IMR-90 (cell line): ENCODE data around the gene HOXA2. TPM values are rescaled to one million over a fixed set of nuclear protein-coding genes. Genes with fewer than 3 reads are reported as not detected.

Experiments used
- ATAC-seq: fragments of 200-7000 bp; cut with Tn5 transposase; 2 replicates; pipeline ENCODE4 v1.9.1; 2020; ENCODE audit warnings: low read depth, mild to moderate bottlenecking, moderate library complexity
- BruUV-seq: library from RNA; stranded (reverse); fragments of 400-500 nt; replicated peaks from 2 replicates; lab custom pipeline; 2021; lab: Mats Ljungman, UMichigan
- CTCF ChIA-PET: fragments of 300-600 bp; formaldehyde crosslinking; extraction: SDS; loops from one replicate; lab custom pipeline; 2021; ENCODE audit warnings: antibody characterized with exemption; lab: Yijun Ruan, JAX
- POLR2A ChIA-PET: fragments of 300-600 bp; sonication (Branson Sonifier 250); formaldehyde crosslinking; loops from one replicate; lab custom pipeline; 2022; ENCODE audit warnings: antibody characterized with exemption; ENCODE audit not compliant: unreplicated experiment; lab: Charles Lee
- DNase-seq: peaks from one replicate; pipeline ENCODE4 v3.0.0; 2013
- H2AFZ ChIP-seq: replicated peaks from 2 replicates; pipeline ENCODE3; 2013; ENCODE audit warnings: low read length, mild to moderate bottlenecking; ENCODE audit not compliant: poor library complexity
- H2AK5ac ChIP-seq: 2 replicates; pipeline ENCODE4 v1.6.1; 2013; ENCODE audit warnings: low read depth, low read length, inconsistent platforms
- H2AK9ac ChIP-seq: replicated peaks from 2 replicates; pipeline ENCODE3; 2013; ENCODE audit warnings: mild to moderate bottlenecking, low read depth, low read length, moderate library complexity; ENCODE audit not compliant: poor library complexity
- H2BK120ac ChIP-seq: 2 replicates; pipeline ENCODE4 v1.6.1; 2013; ENCODE audit warnings: low read depth, low read length, inconsistent platforms
- H2BK15ac ChIP-seq: 3 replicates; pipeline ENCODE4 v1.6.1; 2013; ENCODE audit warnings: low read depth, low read length, inconsistent platforms
- H2BK20ac ChIP-seq: 2 replicates; pipeline ENCODE4 v1.6.1; 2013; ENCODE audit warnings: low read depth, mild to moderate bottlenecking, inconsistent platforms, low read length, moderate library complexity
- H2BK5ac ChIP-seq: 2 replicates; pipeline ENCODE4 v1.6.1; 2013; ENCODE audit warnings: mild to moderate bottlenecking, low read depth, low read length, inconsistent platforms; ENCODE audit not compliant: poor library complexity, severe bottlenecking
- H3K14ac ChIP-seq: replicated peaks from 2 replicates; pipeline ENCODE4 v1.6.1; 2013; ENCODE audit warnings: low read depth, low read length, inconsistent platforms
- H3K18ac ChIP-seq: 2 replicates; pipeline ENCODE4 v1.6.1; 2013; ENCODE audit warnings: low read depth, low read length, control low read depth
- H3K23ac ChIP-seq: 2 replicates; pipeline ENCODE4 v1.6.1; 2013; ENCODE audit warnings: low read depth, low read length, inconsistent platforms
- H3K27ac ChIP-seq: 2 replicates; pipeline ENCODE4 v1.5.1; 2013; ENCODE audit warnings: mild to moderate bottlenecking, control low read depth, low read length; ENCODE audit not compliant: insufficient read depth
- H3K27me3 ChIP-seq: 2 replicates; pipeline ENCODE4 v1.6.1; 2013; ENCODE audit warnings: low read length; ENCODE audit not compliant: control insufficient read depth, insufficient read depth
- H3K36me3 ChIP-seq: 2 replicates; pipeline ENCODE4 v1.6.1; 2013; ENCODE audit warnings: low read length, mixed read lengths; ENCODE audit not compliant: control insufficient read depth, insufficient read depth
- H3K4ac ChIP-seq: 2 replicates; pipeline ENCODE4 v1.6.1; 2013; ENCODE audit warnings: low read depth, low read length, inconsistent platforms
- H3K4me1 ChIP-seq: 2 replicates; pipeline ENCODE4 v1.6.1; 2013; ENCODE audit warnings: low read length, mixed read lengths; ENCODE audit not compliant: control insufficient read depth, insufficient read depth
- H3K4me2 ChIP-seq: 2 replicates; pipeline ENCODE4 v1.6.1; 2013; ENCODE audit warnings: low read depth, mild to moderate bottlenecking, control low read depth, low read length, moderate library complexity
- H3K4me3 ChIP-seq: 2 replicates; pipeline ENCODE4 v1.5.1; 2013; ENCODE audit warnings: low read depth, mild to moderate bottlenecking, control low read depth, low read length, moderate library complexity; ENCODE audit not compliant: insufficient read depth
- H3K56ac ChIP-seq: 2 replicates; pipeline ENCODE4 v1.6.1; 2013; ENCODE audit warnings: low read length, inconsistent platforms; ENCODE audit not compliant: insufficient read depth; ENCODE audit errors: extremely low read depth
- H3K79me1 ChIP-seq, 2 experiments: 2 replicates each; pipeline ENCODE4 v1.6.1; 2013; ENCODE audit warnings: low read length in 2 of 2, inconsistent platforms in 1 of 2, low read depth in 1 of 2
- H3K9ac ChIP-seq: 2 replicates; pipeline ENCODE4 v1.6.1; 2013; ENCODE audit warnings: low read depth, low read length, control low read depth
- H3K9me1 ChIP-seq: 2 replicates; pipeline ENCODE4 v1.6.1; 2013; ENCODE audit warnings: low read length, inconsistent platforms; ENCODE audit not compliant: insufficient read depth
- H3K9me3 ChIP-seq: 2 replicates; pipeline ENCODE4 v1.6.1; 2013; ENCODE audit warnings: low read length; ENCODE audit not compliant: control insufficient read depth, insufficient read depth
- H4K20me1 ChIP-seq: 2 replicates; pipeline ENCODE4 v1.6.1; 2013; ENCODE audit warnings: low read length, inconsistent platforms; ENCODE audit not compliant: insufficient read depth
- H4K5ac ChIP-seq: 2 replicates; pipeline ENCODE4 v1.6.1; 2013; ENCODE audit warnings: mild to moderate bottlenecking, low read depth, low read length, control low read depth
- H4K8ac ChIP-seq, 2 experiments: 2 replicates each; pipeline ENCODE4 v1.6.1; 2013; ENCODE audit warnings: low read depth in 2 of 2, low read length in 2 of 2, control low read depth in 1 of 2, inconsistent platforms in 1 of 2
- H4K91ac ChIP-seq: 2 replicates; pipeline ENCODE4 v1.6.1; 2013; ENCODE audit warnings: low read depth, low read length, inconsistent platforms; ENCODE audit not compliant: insufficient read depth
- BHLHE40 ChIP-seq: fragments of 150-350 bp; IDR thresholded peaks from 2 replicates; pipeline ENCODE4 v1.6.1; 2016; ENCODE audit warnings: mild to moderate bottlenecking, low read depth, low read length
- CEBPB ChIP-seq: IDR thresholded peaks from 2 replicates; pipeline ENCODE4 v1.6.1; 2012; ENCODE audit warnings: low read depth, low read length, improper control_type of control experiment
- CHD1 ChIP-seq: IDR thresholded peaks from 2 replicates; pipeline ENCODE4 v1.6.1; 2012; ENCODE audit warnings: low read depth, low read length, improper control_type of control experiment
- FOS ChIP-seq: fragments of 150-350 bp; IDR thresholded peaks from 2 replicates; pipeline ENCODE4 v1.6.1; 2016; ENCODE audit warnings: low read depth, low read length
- MAFK ChIP-seq: IDR thresholded peaks from 2 replicates; pipeline ENCODE4 v1.6.1; 2012; ENCODE audit warnings: low read depth, low read length, improper control_type of control experiment
- MAZ ChIP-seq: IDR thresholded peaks from 2 replicates; pipeline ENCODE4 v1.6.1; 2012; ENCODE audit warnings: low read depth, mild to moderate bottlenecking, low read length, improper control_type of control experiment, moderate library complexity, borderline replicate concordance
- MXI1 ChIP-seq: IDR thresholded peaks from 2 replicates; pipeline ENCODE4 v1.6.1; 2012; ENCODE audit warnings: low read depth, mild to moderate bottlenecking, low read length, moderate library complexity, borderline replicate concordance
- NFE2L2 ChIP-seq: fragments of 150-350 bp; IDR thresholded peaks from 2 replicates; pipeline ENCODE4 v1.6.1; 2016; ENCODE audit warnings: low read depth, mild to moderate bottlenecking, low read length
- POLR2A ChIP-seq: IDR thresholded peaks from 2 replicates; pipeline ENCODE4 v1.6.1; 2012; ENCODE audit warnings: mild to moderate bottlenecking, low read depth, low read length
- RAD21 ChIP-seq: IDR thresholded peaks from 2 replicates; pipeline ENCODE4 v1.6.1; 2012; ENCODE audit warnings: low read length, improper control_type of control experiment
- RCOR1 ChIP-seq: IDR thresholded peaks from 2 replicates; pipeline ENCODE4 v1.6.1; 2012; ENCODE audit warnings: mild to moderate bottlenecking, low read length, improper control_type of control experiment; ENCODE audit not compliant: insufficient replicate concordance
- RFX5 ChIP-seq: IDR thresholded peaks from 2 replicates; pipeline ENCODE4 v1.8.0; 2012; ENCODE audit warnings: low read depth, mild to moderate bottlenecking, low read length, moderate library complexity
- SMC3 ChIP-seq: fragments of 150-350 bp; IDR thresholded peaks from 2 replicates; pipeline ENCODE4 v1.6.1; 2016; ENCODE audit warnings: low read depth, mild to moderate bottlenecking, antibody characterized with exemption, low read length, moderate library complexity
- WGBS, 2 experiments: methylation state at CpG; one replicate each; pipeline versions ENCODE4 v1.1.5 to v1.1.7; 2013; ENCODE audit warnings: missing lambda C conversion rate in 2 of 2; ENCODE audit not compliant: insufficient read length in 1 of 2; ENCODE audit errors: extremely low coverage in 2 of 2; 5-methylcytosine and 5-hydroxymethylcytosine counted together
- dilution Hi-C: fragments of 300-500 bp; cut with HindIII; formaldehyde crosslinking; loops from one replicate; pipeline ENCODE4 v1.14.3; 2018; ENCODE audit warnings: low sequenced_read_pairs; ENCODE audit not compliant: unreplicated experiment
- in situ Hi-C: fragments of 300-500 bp; cut with MboI; formaldehyde crosslinking; loops from 3 replicates; pipeline ENCODE4 v1.14.3; 2019; ENCODE audit warnings: low sequenced_read_pairs, inconsistent platforms, mixed read lengths
- intact Hi-C: fragments of 100-400 bp; cut with micrococcal nuclease; formaldehyde crosslinking; loops from 2 replicates; pipeline ENCODE4 v1.10.0; 2022
- polyA plus RNA-seq, 3 experiments: library from polyadenylated mRNA; depleted of rRNA; stranded (reverse); fragments of >200 nt; gene quantifications; 2 replicates each; pipeline ENCODE4 v1.2.3, GENCODE V29; 2012; ENCODE audit warnings: low replicate concordance in 1 of 3
- total RNA-seq: library from RNA; depleted of rRNA; stranded (reverse); fragments of >200 nt; gene quantifications from 2 replicates; pipeline ENCODE4 v1.2.3, GENCODE V29; 2012
- TF ChIP-seq, protein P1 (sequence below): conservative IDR thresholded peaks from 2 replicates; pipeline ENCODE4 v1.5.1; 2012; ENCODE audit warnings: mild to moderate bottlenecking, low read depth, low read length, improper control_type of control experiment
- TF ChIP-seq, protein P2 (sequence below): fragments of 150-350 bp; IDR thresholded peaks from 2 replicates; pipeline ENCODE4 v1.6.1; 2017; ENCODE audit warnings: mild to moderate bottlenecking, antibody characterized with exemption, low read length, low read depth
- TF ChIP-seq, protein P3 (sequence below): fragments of 150-350 bp; IDR thresholded peaks from 2 replicates; pipeline ENCODE4 v1.6.1; 2016; ENCODE audit warnings: low read depth, mild to moderate bottlenecking, low read length, moderate library complexity, borderline replicate concordance

HOXA2 gene
- total and polyA plus RNA-seq, 2 of the 4 experiments (the other 2 are of a cell fraction), result 1.6 to 3.9 TPM

DNA sequence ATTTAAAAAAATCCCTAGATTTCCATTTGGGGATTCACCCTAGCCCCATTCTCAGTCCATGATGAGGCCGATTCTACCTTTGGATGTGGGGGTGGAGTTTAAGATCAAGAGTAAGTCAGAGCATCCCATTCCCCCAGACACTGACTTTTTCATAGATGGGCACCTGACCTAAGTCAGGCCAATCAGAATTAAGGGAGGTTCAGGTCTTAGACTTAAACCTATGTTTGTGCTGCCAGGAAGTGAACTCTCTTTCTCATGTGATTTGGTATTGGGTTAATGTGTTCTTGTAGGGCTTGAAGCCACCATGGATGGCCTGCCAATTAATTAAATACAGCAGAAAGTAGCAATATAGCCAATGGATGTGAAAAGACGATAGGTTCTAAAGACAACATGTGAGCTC lies 36.8 kb downstream of the HOXA2 start:
- ChIA-PET POLR2A (no interaction called here), CTCF (no interaction called here)
- no peak overlapping the region for H3K4me2 ChIP-seq

More for the DNA sequence above, 36.8 kb downstream of the HOXA2 start:
- H4K8ac ChIP-seq, result no peak overlapping the region
- H2AK9ac ChIP-seq, result no peak overlapping the region
- BruUV-seq, result no TSS peak
- intact Hi-C loops, result no loop called here
- dilution Hi-C loops, result no loop called here
- no peak overlapping the region for H2BK120ac ChIP-seq
- no peak overlapping the region for H4K91ac ChIP-seq
- no peak overlapping the region for H3K56ac ChIP-seq
- H3K79me1 ChIP-seq, result no peaks in the 10 kb centered on the region
- ATAC-seq, result no peak
- no peaks in the 10 kb centered on the region for H4K20me1 ChIP-seq
- H2AK5ac ChIP-seq, result no peak overlapping the region
- TF ChIP-seq SMC3 (no peak), NFE2L2 (no peak), MXI1 (no peak), MAZ (no peak), RFX5 (no peak), BHLHE40 (no peak), RCOR1 (no peak), FOS (no peak), POLR2A (no peak), RAD21 (no peak), CEBPB (no peak), CHD1 (no peak), MAFK (no peak)
- TF ChIP-seq, protein P1, sequence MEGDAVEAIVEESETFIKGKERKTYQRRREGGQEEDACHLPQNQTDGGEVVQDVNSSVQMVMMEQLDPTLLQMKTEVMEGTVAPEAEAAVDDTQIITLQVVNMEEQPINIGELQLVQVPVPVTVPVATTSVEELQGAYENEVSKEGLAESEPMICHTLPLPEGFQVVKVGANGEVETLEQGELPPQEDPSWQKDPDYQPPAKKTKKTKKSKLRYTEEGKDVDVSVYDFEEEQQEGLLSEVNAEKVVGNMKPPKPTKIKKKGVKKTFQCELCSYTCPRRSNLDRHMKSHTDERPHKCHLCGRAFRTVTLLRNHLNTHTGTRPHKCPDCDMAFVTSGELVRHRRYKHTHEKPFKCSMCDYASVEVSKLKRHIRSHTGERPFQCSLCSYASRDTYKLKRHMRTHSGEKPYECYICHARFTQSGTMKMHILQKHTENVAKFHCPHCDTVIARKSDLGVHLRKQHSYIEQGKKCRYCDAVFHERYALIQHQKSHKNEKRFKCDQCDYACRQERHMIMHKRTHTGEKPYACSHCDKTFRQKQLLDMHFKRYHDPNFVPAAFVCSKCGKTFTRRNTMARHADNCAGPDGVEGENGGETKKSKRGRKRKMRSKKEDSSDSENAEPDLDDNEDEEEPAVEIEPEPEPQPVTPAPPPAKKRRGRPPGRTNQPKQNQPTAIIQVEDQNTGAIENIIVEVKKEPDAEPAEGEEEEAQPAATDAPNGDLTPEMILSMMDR, result no peak
- TF ChIP-seq, protein P2, sequence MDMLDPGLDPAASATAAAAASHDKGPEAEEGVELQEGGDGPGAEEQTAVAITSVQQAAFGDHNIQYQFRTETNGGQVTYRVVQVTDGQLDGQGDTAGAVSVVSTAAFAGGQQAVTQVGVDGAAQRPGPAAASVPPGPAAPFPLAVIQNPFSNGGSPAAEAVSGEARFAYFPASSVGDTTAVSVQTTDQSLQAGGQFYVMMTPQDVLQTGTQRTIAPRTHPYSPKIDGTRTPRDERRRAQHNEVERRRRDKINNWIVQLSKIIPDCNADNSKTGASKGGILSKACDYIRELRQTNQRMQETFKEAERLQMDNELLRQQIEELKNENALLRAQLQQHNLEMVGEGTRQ, result no peak
- TF ChIP-seq, protein P3, sequence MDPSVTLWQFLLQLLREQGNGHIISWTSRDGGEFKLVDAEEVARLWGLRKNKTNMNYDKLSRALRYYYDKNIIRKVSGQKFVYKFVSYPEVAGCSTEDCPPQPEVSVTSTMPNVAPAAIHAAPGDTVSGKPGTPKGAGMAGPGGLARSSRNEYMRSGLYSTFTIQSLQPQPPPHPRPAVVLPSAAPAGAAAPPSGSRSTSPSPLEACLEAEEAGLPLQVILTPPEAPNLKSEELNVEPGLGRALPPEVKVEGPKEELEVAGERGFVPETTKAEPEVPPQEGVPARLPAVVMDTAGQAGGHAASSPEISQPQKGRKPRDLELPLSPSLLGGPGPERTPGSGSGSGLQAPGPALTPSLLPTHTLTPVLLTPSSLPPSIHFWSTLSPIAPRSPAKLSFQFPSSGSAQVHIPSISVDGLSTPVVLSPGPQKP, result no peak
- H3K9me3 ChIP-seq, result no peaks in the 10 kb centered on the region
- no peak overlapping the region for H3K14ac ChIP-seq
- H3K18ac ChIP-seq, result no peak overlapping the region
- no peak overlapping the region for H4K5ac ChIP-seq
- H3K4me3 ChIP-seq, result no peak overlapping the region
- no peak overlapping the region for H3K27ac ChIP-seq
- no peak overlapping the region for H2BK15ac ChIP-seq
- in situ Hi-C loops, result no loop called here
- no peak overlapping the region for H3K23ac ChIP-seq
- H3K36me3 ChIP-seq, result no peaks in the 10 kb centered on the region
- H3K27me3 ChIP-seq, result peaks cover 1% of the 10 kb centered on the region; the same call in 1 of the 2 replicates
- no peak for DNase-seq
- no CpG with 5 or more reads among the region's 2 CpGs for WGBS, 2 experiments
- H2BK20ac ChIP-seq, result no peak overlapping the region
- no peak overlapping the region for H3K4ac ChIP-seq
- H3K4me1 ChIP-seq, result 0 out of 2 replicates have a peak, but pooled peaks cover 1% of the 10 kb centered on the region
- H2AFZ ChIP-seq, result no peak overlapping the region
- H3K9me1 ChIP-seq, result no peaks in the 10 kb centered on the region
- no peak overlapping the region for H2BK5ac ChIP-seq
- H3K9ac ChIP-seq, result no peak overlapping the region
